PC-3 (cell line): Measurements from ENCODE around the gene DOCK1. TPM values are rescaled to one million over a fixed set of nuclear protein-coding genes. Genes with fewer than 3 reads are reported as not detected.

Experiments used
- ATAC-seq: fragments of 200-7000 bp; cut with Tn5 transposase; 2 replicates; pipeline ENCODE4 v1.9.1; 2020; ENCODE audit warnings: mild to moderate bottlenecking, moderate library complexity
- BruUV-seq: library from RNA; stranded (reverse); fragments of 400-500 nt; replicated peaks from 2 replicates; lab custom pipeline; 2021; lab: Mats Ljungman, UMichigan
- CTCF ChIA-PET: fragments of 300-600 bp; sonication (Branson Sonifier 250); formaldehyde crosslinking; loops from one replicate; lab custom pipeline; 2022; ENCODE audit warnings: antibody characterized with exemption; lab: Charles Lee
- POLR2A ChIA-PET: fragments of 300-600 bp; sonication (Branson Sonifier 250); formaldehyde crosslinking; loops from one replicate; lab custom pipeline; 2022; ENCODE audit warnings: antibody characterized with exemption; ENCODE audit not compliant: unreplicated experiment; lab: Charles Lee
- DNase-seq: peaks from one replicate; pipeline ENCODE4 v3.0.0-alpha.2; 2015
- H2AFZ ChIP-seq: fragments of 300-600 bp; sonication (generic); 2 replicates; pipeline ENCODE4 v1.6.0; 2016; ENCODE audit warnings: antibody characterized with exemption, low read length
- H3F3A ChIP-seq: fragments of 300-600 bp; sonication (generic); one replicate; pipeline ENCODE4 v1.6.0; 2017; ENCODE audit warnings: antibody characterized with exemption, low read length, control low read depth, mild to moderate bottlenecking; ENCODE audit not compliant: unreplicated experiment
- H3K27ac ChIP-seq: fragments of 300-600 bp; sonication (generic); 2 replicates; pipeline ENCODE4 v1.5.1; 2016; ENCODE audit warnings: mild to moderate bottlenecking, low read length
- H3K27me3 ChIP-seq: fragments of 300-600 bp; sonication (generic); 2 replicates; pipeline ENCODE4 v1.6.1; 2016; ENCODE audit warnings: low read length, mixed read lengths
- H3K36me3 ChIP-seq: fragments of 300-600 bp; sonication (generic); 2 replicates; pipeline ENCODE4 v1.6.1; 2016; ENCODE audit warnings: low read depth, mixed run types, low read length, mixed read lengths
- H3K4me1 ChIP-seq: fragments of 300-600 bp; sonication (generic); 2 replicates; pipeline ENCODE4 v1.5.1; 2016; ENCODE audit warnings: low read length; ENCODE audit not compliant: insufficient read depth
- H3K4me2 ChIP-seq: fragments of 300-600 bp; sonication (generic); 2 replicates; pipeline ENCODE4 v1.6.0; 2016; ENCODE audit warnings: low read length
- H3K4me3 ChIP-seq: fragments of 300-600 bp; sonication (generic); 2 replicates; pipeline ENCODE4 v1.5.1; 2016; ENCODE audit warnings: mild to moderate bottlenecking, low read length, mixed read lengths
- H3K79me2 ChIP-seq: fragments of 300-600 bp; sonication (generic); 2 replicates; pipeline ENCODE4 v1.6.1; 2017; ENCODE audit warnings: low read length, mixed read lengths
- H3K9ac ChIP-seq: fragments of 300-600 bp; sonication (generic); 2 replicates; pipeline ENCODE4 v1.6.0; 2016; ENCODE audit warnings: mild to moderate bottlenecking, low read length
- H3K9me2 ChIP-seq: fragments of 300-600 bp; sonication (generic); replicated peaks from 2 replicates; pipeline ENCODE4 v1.6.1; 2016; ENCODE audit warnings: mixed run types, low read length, mixed read lengths
- H3K9me3 ChIP-seq: fragments of 300-600 bp; sonication (generic); 2 replicates; pipeline ENCODE4 v1.6.1; 2016; ENCODE audit warnings: low read length, mixed read lengths
- H4K20me1 ChIP-seq: fragments of 300-600 bp; sonication (generic); 2 replicates; pipeline ENCODE4 v1.6.1; 2016; ENCODE audit warnings: low read length, mixed read lengths
- CTCF ChIP-seq: fragments of 300-600 bp; sonication (generic); conservative IDR thresholded peaks from 2 replicates; pipeline ENCODE4 v1.5.1; 2017; ENCODE audit warnings: antibody characterized with exemption, low read depth, mild to moderate bottlenecking, low read length
- EZH2 ChIP-seq: fragments of 300-600 bp; sonication (generic); IDR thresholded peaks from one replicate; pipeline ENCODE4 v1.6.1; 2017; ENCODE audit warnings: antibody characterized with exemption, mild to moderate bottlenecking, low read length; ENCODE audit not compliant: unreplicated experiment
- EZH2phosphoT487 ChIP-seq: fragments of 300-600 bp; sonication (generic); IDR thresholded peaks from 2 replicates; pipeline ENCODE4 v1.6.1; 2018; ENCODE audit warnings: mild to moderate bottlenecking, antibody characterized with exemption, low read length, borderline replicate concordance
- intact Hi-C: fragments of 100-400 bp; cut with micrococcal nuclease; formaldehyde crosslinking; loops from 2 replicates; pipeline ENCODE4 v1.9.0; 2023
- total RNA-seq: library from RNA; depleted of rRNA; stranded (reverse); fragments of >200 nt; gene quantifications from 2 replicates; pipeline ENCODE4 v1.2.3, GENCODE V29; 2014

Gene DOCK1
- total RNA-seq, 1 experiment from 2014 or later = 34.3 TPM

- DNase-seq = no peak
- TF ChIP-seq CTCF (no peak), EZH2 (no peak), EZH2phosphoT487 (no peak)
- Histone ChIP-seq H3F3A (no peaks in the 10 kb centered on the region), H3K9me3 (no peaks in the 10 kb centered on the region), H3K4me3 (no peak overlapping the region), H3K79me2 (no peaks in the 10 kb centered on the region), H2AFZ (no peak overlapping the region), H3K36me3 (no peaks in the 10 kb centered on the region), H3K27me3 (no peaks in the 10 kb centered on the region), H3K27ac (no peak overlapping the region), H3K4me2 (no peak overlapping the region), H4K20me1 (no peaks in the 10 kb centered on the region), H3K9me2 (no peaks in the 10 kb centered on the region), H3K9ac (no peak overlapping the region), H3K4me1 (no peaks in the 10 kb centered on the region)
- no TSS peak for BruUV-seq
- no peak for ATAC-seq
- ChIA-PET CTCF (no interaction called here), POLR2A (no interaction called here)
- intact Hi-C loops = no loop called here
Observed at GRCh38 chr10:127182161-127182560, 276.9 kb downstream of the DOCK1 start.

- Histone ChIP-seq H4K20me1 (no peaks in the 10 kb centered on the region), H3K27me3 (no peaks in the 10 kb centered on the region), H3K27ac (no peak overlapping the region), H3K4me2 (no peak overlapping the region), H3K4me3 (no peak overlapping the region), H3K79me2 (no peaks in the 10 kb centered on the region), H3K9ac (no peak overlapping the region), H3F3A (no peaks in the 10 kb centered on the region), H3K36me3 (no peaks in the 10 kb centered on the region), H2AFZ (no peak overlapping the region), H3K9me3 (no peaks in the 10 kb centered on the region), H3K9me2 (no peaks in the 10 kb centered on the region), H3K4me1 (no peaks in the 10 kb centered on the region)
- POLR2A ChIA-PET = no interaction called here
- BruUV-seq = no TSS peak
- DNase-seq (no peak), ATAC-seq (no peak)
- intact Hi-C loops = no loop called here
- CTCF ChIA-PET = no interaction called here
- no peak for TF ChIP-seq EZH2phosphoT487
- no peak for TF ChIP-seq EZH2
- TF ChIP-seq CTCF = no peak
Observed at GRCh38 chr10:127184582-127184981, 279.4 kb downstream of the DOCK1 start.

- H2AFZ ChIP-seq = no peak overlapping the region
- TF ChIP-seq CTCF = no peak
- no peak for TF ChIP-seq EZH2phosphoT487
- no peak for TF ChIP-seq EZH2
- no peak overlapping the region for H3K27ac ChIP-seq
- no peaks in the 10 kb centered on the region for H4K20me1 ChIP-seq
- no peak for DNase-seq
- CTCF ChIA-PET = no interaction called here
- no peaks in the 10 kb centered on the region for H3F3A ChIP-seq
- H3K79me2 ChIP-seq = no peaks in the 10 kb centered on the region
- POLR2A ChIA-PET = no interaction called here
- H3K4me1 ChIP-seq = no peaks in the 10 kb centered on the region
- no peaks in the 10 kb centered on the region for H3K9me2 ChIP-seq
- BruUV-seq = no TSS peak
- H3K9ac ChIP-seq = no peak overlapping the region
- ATAC-seq = no peak
- no peak overlapping the region for H3K4me2 ChIP-seq
- no peak overlapping the region for H3K4me3 ChIP-seq
- no peaks in the 10 kb centered on the region for H3K9me3 ChIP-seq
- intact Hi-C loops = no loop called here
- no peaks in the 10 kb centered on the region for H3K36me3 ChIP-seq
- H3K27me3 ChIP-seq = no peaks in the 10 kb centered on the region
Observed at GRCh38 chr10:127186813-127187212, 281.6 kb downstream of the DOCK1 start.
